Measurements from ENCODE around the gene FCER1G. TPM values are rescaled to one million over a fixed set of nuclear protein-coding genes. Genes with fewer than 3 reads are reported as not detected.
A peak's percentile ranks its signal among the peaks of the same experiment; 100 is the strongest.

FCER1G gene
- total RNA-seq, 4 donors from 2014 or later = 16.3 to 70.9 (median 22.3) TPM

- Histone ChIP-seq H3K4me3 (replicated peaks in 1 of 3) (no peak overlapping the region), H3K36me3 (no peaks in the 10 kb centered on the region), H3K4me1 (peaks cover 0 to 8% of the 10 kb centered on the region in 2 donors), H3K27me3 (no peaks in the 10 kb centered on the region), H3K9me3 (no peaks in the 10 kb centered on the region), H3K27ac (peak overlapping the region in 2 of 3 donors; percentile 54 to 79)
- WGBS, 2 donors = 42 to 54% methylated on average over 2 of the region's 2 CpGs
- intact Hi-C loops (cut with DNase I) = no loop called here
- DNase-seq = no peak
- TF ChIP-seq, protein P1, sequence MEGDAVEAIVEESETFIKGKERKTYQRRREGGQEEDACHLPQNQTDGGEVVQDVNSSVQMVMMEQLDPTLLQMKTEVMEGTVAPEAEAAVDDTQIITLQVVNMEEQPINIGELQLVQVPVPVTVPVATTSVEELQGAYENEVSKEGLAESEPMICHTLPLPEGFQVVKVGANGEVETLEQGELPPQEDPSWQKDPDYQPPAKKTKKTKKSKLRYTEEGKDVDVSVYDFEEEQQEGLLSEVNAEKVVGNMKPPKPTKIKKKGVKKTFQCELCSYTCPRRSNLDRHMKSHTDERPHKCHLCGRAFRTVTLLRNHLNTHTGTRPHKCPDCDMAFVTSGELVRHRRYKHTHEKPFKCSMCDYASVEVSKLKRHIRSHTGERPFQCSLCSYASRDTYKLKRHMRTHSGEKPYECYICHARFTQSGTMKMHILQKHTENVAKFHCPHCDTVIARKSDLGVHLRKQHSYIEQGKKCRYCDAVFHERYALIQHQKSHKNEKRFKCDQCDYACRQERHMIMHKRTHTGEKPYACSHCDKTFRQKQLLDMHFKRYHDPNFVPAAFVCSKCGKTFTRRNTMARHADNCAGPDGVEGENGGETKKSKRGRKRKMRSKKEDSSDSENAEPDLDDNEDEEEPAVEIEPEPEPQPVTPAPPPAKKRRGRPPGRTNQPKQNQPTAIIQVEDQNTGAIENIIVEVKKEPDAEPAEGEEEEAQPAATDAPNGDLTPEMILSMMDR (IDR thresholded peaks at IDR 0.05) = no peak
- TF ChIP-seq POLR2A (IDR thresholded peaks at IDR 0.05) = no peak
These were observed 29.3 kb upstream of the FCER1G start for GRCh38 chr1:161185732-161186311.

DNA sequence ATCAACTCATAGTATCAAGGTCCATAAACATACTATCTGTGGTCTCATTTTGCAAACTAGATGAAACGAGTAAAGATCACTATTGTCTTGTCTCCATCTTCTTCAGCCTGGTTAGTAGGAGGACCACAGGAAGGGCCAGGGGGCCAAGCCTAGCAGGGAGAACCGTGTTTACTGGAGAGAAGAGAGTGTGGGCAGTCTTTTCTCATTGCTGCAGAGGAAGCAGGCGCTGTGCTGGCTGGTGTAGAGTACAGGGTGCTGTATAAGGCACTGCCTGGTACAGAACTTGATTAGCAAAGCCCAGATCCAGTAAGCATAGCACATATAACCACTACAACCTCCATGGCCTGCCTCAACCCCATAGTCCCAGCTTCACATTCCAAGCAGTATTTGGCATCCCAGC lies 27.8 kb upstream of the FCER1G start:
- no peak for DNase-seq
- no peak for TF ChIP-seq POLR2A (IDR thresholded peaks at IDR 0.05)
- TF ChIP-seq, protein P1 (IDR thresholded peaks at IDR 0.05) = no peak
- Histone ChIP-seq H3K9me3 (no peaks in the 10 kb centered on the region), H3K4me1 (peaks cover 0 to 8% of the 10 kb centered on the region in 2 donors), H3K27ac (no peak overlapping the region), H3K27me3 (no peaks in the 10 kb centered on the region), H3K36me3 (no peaks in the 10 kb centered on the region), H3K4me3 (replicated peaks in 1 of 3) (no peak overlapping the region)
- WGBS, 2 donors = 68 to 79% methylated on average over 3 of the region's 3 CpGs
- intact Hi-C loops (cut with DNase I) = no loop called here

DNA sequence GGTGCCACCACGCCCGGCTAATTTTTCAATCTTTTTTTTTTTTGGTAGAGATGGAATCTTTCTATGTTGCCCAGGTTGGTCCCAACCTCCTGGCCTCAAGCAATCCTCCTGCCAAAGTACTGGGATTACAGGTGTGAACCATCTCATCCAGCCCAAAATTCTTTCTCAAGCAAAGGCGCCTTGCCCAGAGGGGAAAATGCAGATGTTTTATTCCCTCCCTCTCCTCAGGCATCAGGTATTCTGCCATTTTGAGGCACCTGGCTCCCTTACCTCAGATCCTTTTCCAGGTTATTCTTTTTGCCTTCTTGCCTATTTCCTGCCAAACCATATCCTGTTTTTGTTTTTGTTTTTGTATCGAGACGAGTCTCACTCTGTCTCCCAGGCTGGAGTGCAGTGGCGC lies 26.7 kb upstream of the FCER1G start:
- TF ChIP-seq, protein P1 (IDR thresholded peaks at IDR 0.05) = no peak
- no peak for TF ChIP-seq POLR2A (IDR thresholded peaks at IDR 0.05)
- Histone ChIP-seq H3K27ac (no peak overlapping the region), H3K4me1 (peaks cover 0 to 13% of the 10 kb centered on the region in 2 donors), H3K36me3 (no peaks in the 10 kb centered on the region), H3K4me3 (replicated peaks in 1 of 3) (no peak overlapping the region), H3K27me3 (no peaks in the 10 kb centered on the region), H3K9me3 (no peaks in the 10 kb centered on the region)
- DNase-seq = no peak
- intact Hi-C loops (cut with DNase I) = no loop called here
- WGBS, 2 donors = 80 to 82% methylated on average over 6 of the region's 6 CpGs

GRCh38 chr1:161189036-161189435 lies 26.1 kb upstream of the FCER1G start:
- intact Hi-C loops (cut with DNase I) = no loop called here
- Histone ChIP-seq H3K27ac (no peak overlapping the region), H3K27me3 (no peaks in the 10 kb centered on the region), H3K4me1 (peaks cover 0 to 16% of the 10 kb centered on the region in 2 donors), H3K36me3 (no peaks in the 10 kb centered on the region), H3K9me3 (no peaks in the 10 kb centered on the region), H3K4me3 (replicated peaks in 1 of 3) (no peak overlapping the region)
- 86 to 90% methylated on average over 5 of the region's 5 CpGs for WGBS, 2 donors
- DNase-seq = no peak
- TF ChIP-seq, protein P1 (IDR thresholded peaks at IDR 0.05) = no peak
- TF ChIP-seq POLR2A (IDR thresholded peaks at IDR 0.05) = no peak

DNA sequence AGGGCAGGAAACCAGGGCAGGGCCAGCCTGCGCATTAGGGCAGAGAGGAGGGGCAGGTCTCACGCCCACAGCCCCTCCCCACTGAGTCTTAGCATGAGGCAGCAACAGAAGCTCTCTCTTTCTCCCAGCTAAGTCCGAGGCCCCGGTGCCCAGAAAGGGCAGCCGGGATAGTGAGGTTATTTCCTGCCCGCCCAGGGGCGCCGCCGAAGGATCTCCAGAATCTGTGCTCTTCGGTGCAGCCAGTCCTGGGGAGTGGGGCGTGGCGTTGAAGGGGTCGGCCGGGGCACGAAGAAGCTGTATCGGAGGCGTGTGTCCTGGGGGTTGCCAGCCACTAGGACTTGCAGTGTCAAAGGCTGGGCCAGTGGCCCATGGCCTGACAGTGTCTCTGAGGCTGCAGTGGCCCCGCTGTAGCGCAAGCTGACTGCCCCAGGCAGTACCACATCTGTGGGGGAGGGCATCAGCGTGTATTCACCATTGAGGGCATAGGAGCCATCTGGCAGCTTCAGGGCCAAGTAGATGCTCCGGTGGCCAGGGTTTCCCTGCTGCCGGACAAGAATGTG lies 24.1 kb upstream of the FCER1G start:
- intact Hi-C loops (cut with DNase I) = loop anchor here (10.0 kb wide), 1 partner anchor 194 kb away; no protein-coding TSS in a partner anchor
- TF ChIP-seq POLR2A (IDR thresholded peaks at IDR 0.05) = no peak
- TF ChIP-seq, protein P1 (IDR thresholded peaks at IDR 0.05) = no peak
- Histone ChIP-seq H3K27me3 (no peaks in the 10 kb centered on the region), H3K4me3 (replicated peaks in 1 of 3) (no peak overlapping the region), H3K4me1 (peaks cover 0 to 8% of the 10 kb centered on the region in 2 donors), H3K36me3 (no peaks in the 10 kb centered on the region), H3K9me3 (no peaks in the 10 kb centered on the region), H3K27ac (no peak overlapping the region)
- DNase-seq = no peak
- 42 to 47% methylated on average over 2 to 17 of the region's 22 CpGs for WGBS, 2 donors
